ENCODE results near the gene GRIK3. TPM values are rescaled to one million over a fixed set of nuclear protein-coding genes. Genes with fewer than 3 reads are reported as not detected.

Gene GRIK3
- total and polyA plus RNA-seq, 2 of the 8 experiments (the other 6 are each of a cell fraction or from before 2014, with no cell fraction given) = 2.1 to 3.4 TPM

DNA sequence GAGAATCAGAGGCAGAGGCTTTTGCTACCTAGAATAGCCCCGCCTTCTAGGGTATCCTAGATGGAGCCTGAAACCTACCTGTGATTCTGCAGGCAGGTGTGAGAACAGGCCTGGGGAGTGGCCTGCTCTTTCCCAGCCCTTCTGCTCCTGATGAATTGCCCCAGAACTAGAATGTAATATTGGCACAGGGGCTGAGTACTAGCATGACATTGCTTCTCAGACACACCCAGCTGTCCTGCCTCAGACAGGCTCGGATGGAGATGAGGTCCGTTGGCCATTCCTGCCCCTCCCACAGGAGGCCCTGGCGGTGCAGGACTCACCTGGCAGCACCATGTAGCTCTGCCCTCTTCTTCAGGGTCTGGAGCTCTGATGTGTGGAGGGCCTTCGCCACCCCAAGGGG lies 237.6 kb downstream of the GRIK3 start:
- H3K23ac ChIP-seq (ENCODE audit: insufficient read length) = no peak overlapping the region
- H3K56ac ChIP-seq (replicated peaks; ENCODE audit: insufficient read length, low read depth, low read length) = no peak overlapping the region
- H4K91ac ChIP-seq (replicated peaks; ENCODE audit: insufficient read length, low read length) = no peak overlapping the region
- 92% methylated on average over 5 of the region's 5 CpGs; no CpG with 5 or more reads in 1 of the 2 experiments for WGBS, 2 experiments (ENCODE audit: extremely low coverage in 1 of 2, insufficient coverage in 1 of 2, insufficient read length in 1 of 2, insufficient replicate concordance in 2 of 2, low coverage in 1 of 2, low lambda C conversion rate in 2 of 2, missing lambda C conversion rate in 1 of 2)
- no peaks in the 10 kb centered on the region for H3K36me3 ChIP-seq (ENCODE audit: control insufficient read depth in 2 of 4, insufficient read depth in 4 of 4, low read length in 3 of 4)
- CTCF ChIA-PET (ENCODE audit: partially characterized antibody) = interaction anchor here (0.6 to 1.0 kb wide), 4 partner anchors 15 to 170 kb away, joined by 3 to 4 read pairs (median 3); no protein-coding TSS in a partner anchor
- H3K79me1 ChIP-seq (ENCODE audit: low read depth, low read length) = no peaks in the 10 kb centered on the region
- H2BK20ac ChIP-seq (ENCODE audit: low read length) = no peak overlapping the region
- H3K4me2 ChIP-seq (ENCODE audit: insufficient read depth in 1 of 2, low read depth in 2 of 2, low read length in 2 of 2) = no peak overlapping the region
- H3K4ac ChIP-seq (replicated peaks; ENCODE audit: insufficient read length, low read depth, low read length) = no peak overlapping the region
- H2AFZ ChIP-seq (ENCODE audit: low read length) = no peak overlapping the region
- no peak overlapping the region for H3K14ac ChIP-seq (ENCODE audit: insufficient read length)
- no peak overlapping the region for H2AK5ac ChIP-seq (ENCODE audit: low read depth, low read length)
- no peak overlapping the region for H4K8ac ChIP-seq (ENCODE audit: extremely low read depth, insufficient read depth, low read length)
- DNase-seq (ENCODE audit: low read depth in 1 of 2, low spot score in 2 of 2) = no peak
- no peak overlapping the region for H3K18ac ChIP-seq (ENCODE audit: extremely low read depth, low read length)
- no peak overlapping the region for H2BK15ac ChIP-seq (ENCODE audit: low read length)
- H3K4me1 ChIP-seq (replicated peaks in 1 of 4; ENCODE audit: control insufficient read depth in 3 of 4, insufficient read depth in 4 of 4, low read length in 3 of 4) = peaks cover 0 to 4% (median 0%) of the 10 kb centered on the region in 4 experiments; a peak in 4 of 7 replicates
- no peaks in the 10 kb centered on the region for H3K79me2 ChIP-seq (ENCODE audit: control insufficient read depth in 1 of 2, insufficient read depth in 2 of 2, low read length in 2 of 2)
- H4K20me1 ChIP-seq (replicated peaks in 1 of 2; ENCODE audit: control insufficient read depth in 1 of 2, insufficient read depth in 2 of 2, low read length in 2 of 2) = no peaks in the 10 kb centered on the region
- no peak overlapping the region for H4K5ac ChIP-seq (ENCODE audit: insufficient read length, low read depth, low read length)
- H3K27ac ChIP-seq (ENCODE audit: low read depth, low read length) = no peak overlapping the region
- H2BK120ac ChIP-seq (replicated peaks; ENCODE audit: low read depth, low read length) = no peak overlapping the region
- POLR2A ChIA-PET (ENCODE audit: partially characterized antibody) = no interaction called here
- peaks cover 4% of the 10 kb centered on the region; the same call in 1 of the 2 replicates for H3K23me2 ChIP-seq (ENCODE audit: low read depth, low read length)
- no peak overlapping the region for H3K4me3 ChIP-seq (ENCODE audit: extremely low read depth in 1 of 4, insufficient read depth in 2 of 4, low read depth in 3 of 4, low read length in 4 of 4)
- no peak overlapping the region for H2BK5ac ChIP-seq (ENCODE audit: low read depth, low read length)
- H3K9me3 ChIP-seq (ENCODE audit: insufficient read depth in 2 of 2, low read depth in 1 of 2, low read length in 1 of 2) = no peaks in the 10 kb centered on the region
- H3K9ac ChIP-seq (replicated peaks in 1 of 4; ENCODE audit: extremely low read depth in 1 of 4, low read depth in 3 of 4, low read length in 3 of 4) = no peak overlapping the region
- H3K27me3 ChIP-seq (replicated peaks in 1 of 4; ENCODE audit: control insufficient read depth in 3 of 4, extremely low read depth in 1 of 4, insufficient read depth in 3 of 4, low read length in 3 of 4) = no peaks in the 10 kb centered on the region; a peak in 1 of 7 replicates
- no peak for FAIRE-seq
- H2BK12ac ChIP-seq (ENCODE audit: low read depth, low read length) = no peak overlapping the region
- TF ChIP-seq EZH2 (IDR thresholded peaks at IDR 0.05; ENCODE audit: low read depth, low read length, severe bottlenecking) = no peak
- no peak for TF ChIP-seq TCF12 (IDR thresholded peaks at IDR 0.05; ENCODE audit: low read depth, low read length)
- TF ChIP-seq RAD21 (IDR thresholded peaks at IDR 0.05 in 1 of 2, conservative IDR thresholded peaks at IDR 0.05 in 1 of 2; ENCODE audit: low read depth in 2 of 2, low read length in 2 of 2) = no peak
- TF ChIP-seq GABPA (IDR thresholded peaks at IDR 0.05; ENCODE audit: borderline replicate concordance, insufficient read depth, low read length) = no peak
- TF ChIP-seq YY1 (IDR thresholded peaks at IDR 0.05; ENCODE audit: low read depth, low read length) = no peak
- TF ChIP-seq EGR1 (IDR thresholded peaks at IDR 0.05; ENCODE audit: borderline replicate concordance, low read depth, low read length) = no peak
- no peak for TF ChIP-seq USF2 (IDR thresholded peaks at IDR 0.05; ENCODE audit: low read length)
- no peak for TF ChIP-seq SP4 (IDR thresholded peaks at IDR 0.05; ENCODE audit: low read length)
- no peak for TF ChIP-seq POLR2A (IDR thresholded peaks at IDR 0.05; ENCODE audit: control extremely low read depth in 1 of 2, low read depth in 2 of 2, low read length in 2 of 2)
- no peak for TF ChIP-seq EP300 (IDR thresholded peaks at IDR 0.05; ENCODE audit: borderline replicate concordance in 1 of 2, low read depth in 2 of 2, low read length in 2 of 2)
- TF ChIP-seq CEBPB (IDR thresholded peaks at IDR 0.05; ENCODE audit: low read depth, low read length) = no peak
